AG10803 (cell line): ENCODE results near the gene SAP30L.

Experiments used
- DNase-seq: peaks from one replicate; pipeline ENCODE4 v3.0.0; 2010; ENCODE audit warnings: low read depth
- H3K4me3 ChIP-seq: 2 replicates; pipeline ENCODE4 v1.5.1; 2011; ENCODE audit warnings: mild to moderate bottlenecking, low read length, control low read depth
- CTCF ChIP-seq: conservative IDR thresholded peaks from 2 replicates; pipeline ENCODE4 v1.5.1; 2011; ENCODE audit warnings: mild to moderate bottlenecking, low read length, control low read depth, inconsistent platforms

Gene SAP30L

DNA sequence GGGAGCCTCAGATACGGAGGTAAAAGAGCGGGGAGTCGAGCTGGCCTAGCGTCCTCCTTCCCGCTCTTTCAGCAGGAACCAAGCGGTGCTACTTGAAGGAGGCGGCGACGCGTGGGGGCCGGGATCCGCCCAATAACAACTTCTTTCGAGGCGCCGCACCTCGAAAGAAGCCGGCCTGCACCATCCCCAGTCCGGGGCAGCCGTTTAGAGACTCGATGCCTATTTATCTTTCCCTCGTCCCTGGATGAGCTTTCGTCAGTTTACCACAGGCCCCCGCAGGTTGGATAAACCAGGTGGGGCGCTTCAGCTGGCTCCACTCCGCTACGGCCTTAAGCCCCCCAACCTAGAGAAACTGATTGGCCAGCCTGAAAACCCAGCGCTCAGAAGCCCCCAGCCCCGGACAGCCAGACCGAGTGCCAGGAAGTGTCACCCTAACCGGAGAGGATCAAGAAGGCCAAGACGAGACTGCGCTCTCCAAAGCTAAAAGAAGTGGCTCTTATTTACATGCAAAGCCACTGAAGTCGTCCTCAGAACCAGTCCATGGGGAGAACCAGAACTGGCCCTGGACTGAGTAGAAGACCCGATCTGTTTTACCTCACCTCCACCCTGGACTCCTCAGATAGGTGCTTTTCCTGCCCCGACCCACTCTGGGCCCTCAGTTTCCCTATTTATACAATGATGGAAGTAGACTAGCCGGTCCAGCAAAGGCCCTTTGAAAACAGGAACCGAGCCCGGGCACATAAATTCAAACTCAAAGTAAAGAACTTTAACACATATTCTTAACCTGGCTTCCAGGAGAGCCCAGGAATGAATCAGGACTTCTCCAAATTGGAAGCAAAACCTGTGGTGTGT lies 30.8 kb downstream of the SAP30L start:
- DNase-seq = no peak
- TF ChIP-seq CTCF = no peak
- H3K4me3 ChIP-seq = no peak overlapping the region

- no peak for DNase-seq
- no peak for TF ChIP-seq CTCF
- H3K4me3 ChIP-seq = peak overlapping the region; percentile 31
Observed at GRCh38 chr5:154477382-154478223, 31.8 kb downstream of the SAP30L start.

DNA sequence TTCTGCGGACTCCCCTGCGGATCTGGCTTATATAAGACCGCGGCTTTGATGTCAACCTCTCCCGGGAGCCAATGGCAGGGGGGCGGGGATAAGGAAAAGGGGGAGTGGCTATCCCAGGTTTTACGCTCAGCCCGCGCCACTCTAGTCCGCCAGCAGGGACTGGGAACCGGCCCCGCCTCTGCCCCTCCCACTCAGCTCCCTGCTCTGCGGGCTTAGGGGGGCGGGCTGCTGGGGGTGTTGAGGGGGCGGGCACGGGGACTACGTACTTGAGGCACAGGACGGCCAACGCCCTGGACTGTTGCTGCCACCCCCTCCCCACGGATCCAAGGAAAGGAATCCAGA lies 32.4 kb downstream of the SAP30L start, which contains the start of gene HAND1:
Gene HAND1 (minus strand): TSS at position 4 of the 342 bp plus-strand sequence. CDS start 219 bp downstream, outside the sequence.
- no peak for TF ChIP-seq CTCF
- peak within 1 kb of the TSS; percentile 31 for H3K4me3 ChIP-seq
- DNase-seq = no peak

DNA sequence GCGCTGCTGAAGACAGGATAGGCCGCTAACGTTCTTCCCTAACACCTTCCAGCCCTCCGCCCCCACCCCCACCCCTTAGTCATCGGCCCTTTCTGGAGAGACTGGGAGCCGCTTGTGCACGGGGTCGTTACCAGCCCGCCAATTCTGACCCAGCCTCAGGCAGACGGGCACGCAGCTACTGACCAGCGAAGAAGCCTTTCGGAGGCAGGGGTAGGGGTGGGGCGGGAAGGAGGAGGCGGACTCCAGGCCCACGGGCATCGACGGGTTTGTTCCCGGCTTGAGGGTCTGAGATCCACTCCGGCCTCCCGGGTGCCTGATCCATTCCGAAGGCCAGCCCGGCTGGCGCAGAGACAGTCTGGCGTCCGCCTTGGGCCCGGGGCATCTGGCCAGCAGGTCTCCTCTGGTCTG lies 33.0 kb downstream of the SAP30L start:
- no peak for TF ChIP-seq CTCF
- no peak for DNase-seq
- H3K4me3 ChIP-seq = no peak overlapping the region

DNA sequence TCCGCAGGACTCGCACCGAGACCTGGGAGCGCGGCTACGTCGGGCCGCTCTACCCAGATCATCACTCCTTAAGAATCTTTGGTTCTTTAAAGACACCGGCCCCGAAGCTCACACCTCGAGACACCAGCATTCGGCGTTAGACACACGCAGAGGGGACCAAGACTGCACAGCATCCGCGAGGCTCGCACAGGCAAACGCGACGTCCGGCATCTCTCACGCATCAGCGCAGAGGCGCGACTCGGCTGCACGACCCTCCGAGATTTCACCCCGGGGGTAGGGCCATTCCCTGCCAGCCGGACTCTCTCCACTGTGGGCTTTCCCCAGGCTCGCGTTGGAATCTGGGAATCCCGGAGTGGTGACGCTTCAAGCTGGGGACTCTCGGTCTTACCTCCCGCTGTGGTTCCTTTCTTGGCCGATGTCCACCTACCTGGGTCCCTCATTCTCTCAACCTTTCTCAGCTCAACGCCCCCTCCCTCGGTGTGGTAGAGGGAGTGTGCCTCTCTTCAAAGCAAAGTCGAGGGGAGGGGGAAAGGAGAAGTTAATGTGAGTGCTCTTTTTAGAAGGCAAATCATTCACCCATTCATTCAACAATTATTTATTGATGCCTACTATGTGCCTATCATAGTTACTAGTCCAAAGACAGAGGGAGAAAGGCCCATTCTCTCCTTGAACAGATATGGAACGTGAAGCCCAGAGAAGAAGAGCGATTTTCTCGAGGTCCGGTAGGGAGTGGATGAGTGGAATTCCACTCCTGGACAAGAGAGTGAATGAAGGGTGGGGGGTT lies 33.6 kb downstream of the SAP30L start:
- TF ChIP-seq CTCF = no peak
- no peak for DNase-seq
- no peak overlapping the region for H3K4me3 ChIP-seq

DNA sequence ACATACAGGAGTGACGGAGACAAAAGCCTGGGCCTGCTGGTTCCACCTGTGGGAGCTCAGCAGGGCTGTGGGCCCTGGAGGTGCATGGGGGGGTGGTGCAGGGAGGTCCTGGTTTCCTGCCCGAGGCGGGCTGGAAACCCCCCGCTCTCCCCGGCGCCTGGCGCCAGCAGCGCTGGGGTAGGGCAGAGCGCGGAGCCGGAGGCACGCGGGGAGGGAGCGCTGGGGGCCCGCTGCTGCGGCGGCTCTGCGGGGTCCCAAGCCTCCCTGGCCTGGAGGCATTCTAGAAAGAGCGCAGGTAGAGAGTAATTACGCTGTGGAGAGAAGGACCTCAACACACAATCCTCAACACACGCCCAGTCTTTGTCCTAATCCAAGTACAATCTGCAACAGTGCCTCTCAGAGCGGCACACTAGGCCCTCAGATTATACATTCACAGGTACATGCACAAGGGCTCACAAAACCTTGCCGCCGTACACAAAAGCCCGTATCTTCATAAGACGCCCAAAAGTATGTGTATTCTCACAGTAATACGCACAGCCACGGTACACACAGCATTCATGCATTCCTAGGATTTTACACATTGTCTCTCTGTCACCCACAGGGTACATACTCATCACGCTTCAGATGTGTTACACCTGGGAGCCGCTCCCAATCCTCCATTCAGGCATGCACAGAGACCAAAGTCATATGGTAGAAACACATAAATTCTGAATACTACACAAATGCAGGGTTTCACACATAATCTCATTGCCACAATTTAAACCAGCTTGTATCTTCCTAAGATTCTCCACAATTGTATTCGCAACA lies 34.4 kb downstream of the SAP30L start:
- TF ChIP-seq CTCF = no peak
- DNase-seq = no peak
- H3K4me3 ChIP-seq = no peak overlapping the region
